Measurements from ENCODE around the gene OR12D1. TPM values are rescaled to one million over a fixed set of nuclear protein-coding genes. Genes with fewer than 3 reads are reported as not detected.
A peak's percentile ranks its signal among the peaks of the same experiment; 100 is the strongest.

Gene OR12D1
- total RNA-seq, 1 experiment from 2014 or later: not detected

DNA sequence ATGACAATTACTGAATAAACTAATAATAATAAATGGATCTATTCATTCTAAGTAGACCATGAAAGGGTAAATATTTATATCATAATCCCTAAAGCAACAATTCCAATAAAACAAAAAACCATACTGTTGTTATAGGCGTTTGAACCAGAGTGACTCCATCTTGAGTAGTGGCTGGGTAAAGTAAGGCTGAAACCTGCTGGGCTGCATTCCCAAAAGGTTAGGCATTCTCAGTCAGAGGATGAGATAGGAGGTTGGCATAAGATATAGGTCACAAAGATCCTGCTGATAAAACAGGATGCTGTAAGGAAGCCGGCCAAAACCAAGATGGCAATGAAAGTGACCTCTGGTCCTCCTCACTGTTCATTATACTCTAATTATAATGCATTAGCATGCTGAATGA lies 50.6 kb downstream of the OR12D1 start:
- no peak for DNase-seq (ENCODE audit: low read depth)

DNA sequence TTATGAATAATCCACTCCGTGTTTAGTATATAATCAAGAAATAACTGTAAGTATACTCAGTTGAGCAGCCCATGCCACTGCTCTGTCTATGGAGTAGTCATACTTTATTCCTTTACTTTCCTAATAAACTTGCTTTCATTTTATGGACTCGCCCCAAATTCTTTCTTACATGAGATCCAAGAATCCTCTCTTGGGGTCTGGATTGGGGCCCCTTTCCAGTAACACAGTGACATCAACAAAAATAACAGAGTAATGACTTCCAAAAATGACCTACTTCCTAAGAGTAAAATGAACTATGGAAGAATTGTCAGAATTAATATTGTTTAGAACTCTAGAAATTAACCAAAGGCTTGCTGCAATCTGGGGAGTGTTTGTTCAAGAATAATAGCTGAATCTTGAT lies 51.1 kb downstream of the OR12D1 start:
- DNase-seq (ENCODE audit: low read depth): no peak

DNA sequence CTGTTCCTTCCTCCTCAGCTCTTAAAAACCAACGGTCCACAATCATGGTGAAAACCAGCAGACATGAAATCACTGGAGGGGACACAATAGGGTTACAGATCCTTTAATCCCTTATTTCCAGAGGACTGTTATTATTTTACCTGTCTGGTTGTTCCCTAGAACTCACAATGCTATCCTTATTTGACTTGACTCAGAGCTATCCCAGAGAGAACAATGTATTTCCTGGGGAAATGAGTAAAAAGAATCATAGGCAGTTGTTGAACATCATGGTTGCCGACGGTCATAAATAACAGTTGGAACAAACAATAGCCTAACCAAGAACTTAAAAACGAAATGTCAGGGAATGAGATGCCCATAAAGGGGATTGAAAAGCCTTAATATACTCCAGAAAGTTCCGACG lies 51.5 kb downstream of the OR12D1 start:
- peak; percentile 49 for DNase-seq (ENCODE audit: low read depth)

Other genes starting within 250 kb of the OR12D1 start
- not detected in 2 replicates for gene OR2J2, start 244.0 kb upstream of the OR12D1 start, total RNA-seq (2014; rRNA removed; shearing (Covaris generic))
- gene OR14J1, start 113.2 kb upstream of the OR12D1 start, total RNA-seq (2014; rRNA removed; shearing (Covaris generic)): not detected in 2 replicates
- gene OR5V1, start 46.1 kb upstream of the OR12D1 start, total RNA-seq (2014; rRNA removed; shearing (Covaris generic)): not detected in 2 replicates
- not detected in 2 replicates for gene OR12D3, start 39.6 kb upstream of the OR12D1 start, total RNA-seq (2014; rRNA removed; shearing (Covaris generic))
- gene OR12D2, start 19.3 kb upstream of the OR12D1 start, total RNA-seq (2014; rRNA removed; shearing (Covaris generic)): not detected in 2 replicates
- gene OR10C1, start 24.4 kb downstream of the OR12D1 start, total RNA-seq (2014; rRNA removed; shearing (Covaris generic)): not detected in 2 replicates
- not detected in 2 replicates for gene OR11A1, start 42.1 kb downstream of the OR12D1 start, total RNA-seq (2014; rRNA removed; shearing (Covaris generic))
- not detected in 2 replicates for gene OR2H1, start 42.2 kb downstream of the OR12D1 start, total RNA-seq (2014; rRNA removed; shearing (Covaris generic))
- not detected in 2 replicates for gene MAS1L, start 73.0 kb downstream of the OR12D1 start, total RNA-seq (2014; rRNA removed; shearing (Covaris generic))
- not detected in 2 replicates for gene UBD, start 144.8 kb downstream of the OR12D1 start, total RNA-seq (2014; rRNA removed; shearing (Covaris generic))
- gene OR2H2, start 170.2 kb downstream of the OR12D1 start, total RNA-seq (2014; rRNA removed; shearing (Covaris generic)): not detected in 2 replicates
- gene GABBR1, start 218.3 kb downstream of the OR12D1 start, total RNA-seq (2014; rRNA removed; shearing (Covaris generic)): 5.4 and 10.4 TPM in 2 replicates
- not detected in 2 replicates for gene MOG, start 242.2 kb downstream of the OR12D1 start, total RNA-seq (2014; rRNA removed; shearing (Covaris generic))